ENCODE data around the gene IRAK1BP1. TPM values are rescaled to one million over a fixed set of nuclear protein-coding genes. Genes with fewer than 3 reads are reported as not detected.
"Not testable (repeated sequence)": the region's sequence is repeated elsewhere in the genome, so short reads cannot be mapped to it uniquely, and the experiment has no call there.

Gene IRAK1BP1
- total RNA-seq, 3 donors from 2014 or later: 1.7 to 2.3 (median 2.2) TPM

DNA sequence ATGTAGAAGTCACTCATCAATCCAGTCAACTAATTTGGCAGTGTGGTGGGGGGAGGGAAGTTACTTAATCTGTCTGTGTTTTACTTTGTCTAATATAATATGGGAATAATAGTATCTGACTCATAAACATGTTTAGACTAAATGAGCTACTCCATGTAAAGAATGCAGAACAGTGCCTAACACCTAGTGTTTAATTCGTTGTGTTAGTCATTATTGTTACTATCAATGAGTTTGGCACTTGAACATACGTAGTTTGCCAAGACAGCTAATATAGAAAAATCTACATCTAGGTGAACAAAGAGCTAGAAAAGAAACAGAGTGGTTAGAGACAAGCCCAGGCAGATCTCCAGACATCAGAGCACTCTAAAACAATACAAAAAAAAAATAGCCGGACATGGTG, 49.1 kb downstream of the IRAK1BP1 start:
- Mint-ChIP-seq H3K4me3 (no peak overlapping the region), H3K27me3 (ENCODE audit: low read depth) (peaks cover 10% of the 10 kb centered on the region), H3K9me3 (peaks cover 34% of the 10 kb centered on the region), H3K36me3 (ENCODE audit: insufficient read depth) (peaks cover 1% of the 10 kb centered on the region), H3K4me1 (ENCODE audit: low read depth) (no peaks in the 10 kb centered on the region)
- no peak for DNase-seq
- ATAC-seq: no peak

DNA sequence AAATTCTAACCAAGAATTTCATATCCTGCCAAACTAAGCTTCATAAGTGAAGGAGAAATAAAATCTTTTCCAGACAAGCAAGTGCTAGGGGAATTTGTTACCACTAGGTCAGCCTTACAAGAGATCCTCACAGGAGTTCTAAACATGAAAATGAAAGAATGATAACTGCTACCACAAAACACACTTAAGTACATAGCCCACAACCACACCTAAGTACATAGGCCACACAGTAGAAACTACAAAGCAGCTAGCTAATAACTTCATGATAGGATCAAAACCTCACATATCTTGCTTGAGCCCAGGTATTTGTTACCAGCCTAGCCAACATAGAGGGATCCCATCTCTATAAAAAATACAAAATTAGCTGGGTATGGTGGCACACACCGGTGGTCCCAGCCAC, 50.4 kb downstream of the IRAK1BP1 start:
- ATAC-seq (no peak), DNase-seq (no peak)
- no peaks in the 10 kb centered on the region for H3K4me1 Mint-ChIP-seq (ENCODE audit: low read depth)
- peaks cover 1% of the 10 kb centered on the region for H3K36me3 Mint-ChIP-seq (ENCODE audit: insufficient read depth)
- peaks cover 3% of the 10 kb centered on the region for H3K27me3 Mint-ChIP-seq (ENCODE audit: low read depth)
- no peak overlapping the region for H3K4me3 Mint-ChIP-seq
- peaks cover 42% of the 10 kb centered on the region for H3K9me3 Mint-ChIP-seq

DNA sequence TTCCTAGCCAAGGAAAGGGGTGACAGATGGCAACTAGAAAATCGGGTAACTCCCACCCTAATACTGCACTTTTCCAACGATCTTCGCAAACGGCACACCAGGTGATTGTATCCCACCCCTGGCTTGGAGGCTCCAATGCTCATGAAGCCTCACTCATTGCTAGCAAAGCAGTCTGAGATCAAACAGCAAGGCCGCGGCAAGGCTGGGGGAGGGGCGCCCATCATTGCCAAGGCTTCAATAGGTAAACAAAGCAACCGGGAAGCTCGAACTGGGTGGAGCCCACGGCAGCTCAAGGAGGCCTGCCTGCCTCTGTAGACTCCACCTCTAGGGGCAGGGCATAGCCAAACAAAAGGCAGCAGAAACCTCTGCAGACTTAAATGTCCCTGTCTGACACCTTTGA, 53.8 kb downstream of the IRAK1BP1 start:
- not testable (repeated sequence) for ATAC-seq; DNase-seq; H3K4me1 Mint-ChIP-seq (ENCODE audit: low read depth); H3K4me3 Mint-ChIP-seq; H3K36me3 Mint-ChIP-seq (ENCODE audit: insufficient read depth); H3K27me3 Mint-ChIP-seq (ENCODE audit: low read depth)
- peaks cover 57% of the 10 kb centered on the region for H3K9me3 Mint-ChIP-seq

GRCh38 chr6:78925317-78925716, 58.0 kb downstream of the IRAK1BP1 start:
- no peak for DNase-seq

DNA sequence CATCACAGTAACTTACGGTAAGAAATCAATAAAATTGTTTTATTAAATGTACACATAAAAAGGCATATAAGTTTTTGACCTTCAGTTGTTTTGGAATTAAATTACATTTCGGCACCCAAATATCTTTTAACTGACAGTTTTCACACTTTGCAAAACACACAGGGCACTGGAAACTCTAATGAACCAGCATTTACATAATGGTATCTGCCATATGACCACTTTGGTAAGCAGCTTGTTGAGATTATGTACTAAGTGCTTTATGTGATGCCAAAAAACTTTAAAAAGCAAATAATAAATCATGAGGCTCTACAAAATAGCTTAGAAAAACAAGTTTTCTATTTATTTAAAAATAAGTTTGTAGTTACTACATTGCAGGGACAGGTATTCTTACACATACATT, 68.2 kb downstream of the IRAK1BP1 start:
- Mint-ChIP-seq H3K9me3 (peaks cover 5% of the 10 kb centered on the region), H3K36me3 (ENCODE audit: insufficient read depth) (peaks cover 8% of the 10 kb centered on the region), H3K27me3 (ENCODE audit: low read depth) (no peaks in the 10 kb centered on the region), H3K4me3 (no peak overlapping the region), H3K4me1 (ENCODE audit: low read depth) (no peaks in the 10 kb centered on the region)
- DNase-seq (no peak), ATAC-seq (no peak)

More at GRCh38 chr6:78925317-78925716, 58.0 kb downstream of the IRAK1BP1 start:
- Mint-ChIP-seq H3K4me1 (ENCODE audit: low read depth) (no peaks in the 10 kb centered on the region), H3K4me3 (no peak overlapping the region), H3K36me3 (ENCODE audit: insufficient read depth) (peaks cover 1% of the 10 kb centered on the region), H3K9me3 (peaks cover 62% of the 10 kb centered on the region), H3K27me3 (ENCODE audit: low read depth) (no peaks in the 10 kb centered on the region)
- no peak for ATAC-seq

DNA sequence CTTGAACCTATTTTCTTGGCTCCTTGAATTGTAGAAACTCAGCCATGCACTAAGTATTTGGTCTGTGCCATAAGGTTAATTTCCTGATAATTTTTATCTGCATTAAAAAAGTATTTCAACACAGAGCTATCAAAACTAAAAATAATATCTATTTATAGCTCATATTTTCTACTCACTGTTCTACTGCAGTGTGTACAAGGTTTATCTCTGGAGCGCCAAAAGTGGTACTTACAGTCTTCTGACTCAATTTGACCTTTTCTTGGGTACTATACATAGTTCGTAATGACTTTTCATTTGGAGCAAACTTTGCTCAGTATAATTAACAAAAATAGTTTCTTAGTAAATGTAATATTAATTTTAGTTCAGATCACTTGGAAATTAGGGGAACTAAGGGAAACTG, 69.2 kb downstream of the IRAK1BP1 start:
- ATAC-seq (no peak), DNase-seq (no peak)
- peaks cover 5% of the 10 kb centered on the region for H3K9me3 Mint-ChIP-seq
- H3K27me3 Mint-ChIP-seq (ENCODE audit: low read depth): no peaks in the 10 kb centered on the region
- H3K36me3 Mint-ChIP-seq (ENCODE audit: insufficient read depth): peaks cover 17% of the 10 kb centered on the region
- no peak overlapping the region for H3K4me3 Mint-ChIP-seq
- no peaks in the 10 kb centered on the region for H3K4me1 Mint-ChIP-seq (ENCODE audit: low read depth)

GRCh38 chr6:78942446-78942845, 75.1 kb downstream of the IRAK1BP1 start:
- DNase-seq (no peak), ATAC-seq (no peak)
- H3K27me3 Mint-ChIP-seq (ENCODE audit: low read depth): no peaks in the 10 kb centered on the region
- H3K4me1 Mint-ChIP-seq (ENCODE audit: low read depth): no peaks in the 10 kb centered on the region
- no peaks in the 10 kb centered on the region for H3K9me3 Mint-ChIP-seq
- peaks cover 37% of the 10 kb centered on the region for H3K36me3 Mint-ChIP-seq (ENCODE audit: insufficient read depth)
- H3K4me3 Mint-ChIP-seq: no peak overlapping the region

DNA sequence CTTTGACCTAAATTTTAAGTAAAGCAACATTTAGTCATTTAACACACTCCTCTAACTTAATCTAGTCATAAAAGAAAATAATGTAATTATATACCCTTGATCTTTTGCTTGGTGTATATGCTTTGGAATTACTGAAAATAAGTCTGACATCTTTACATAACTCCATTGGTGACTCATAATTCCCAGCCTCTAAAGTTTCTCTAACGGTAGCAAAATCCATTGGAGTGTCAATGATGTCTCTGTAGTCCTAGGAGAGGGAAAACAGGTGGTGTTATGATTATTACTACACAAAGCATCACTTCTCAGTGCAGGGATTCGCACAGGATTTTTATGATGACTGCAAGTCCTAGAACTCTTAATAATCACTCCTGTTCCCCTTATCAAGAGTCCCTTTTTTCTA, 80.2 kb downstream of the IRAK1BP1 start:
- no peak for DNase-seq

DNA sequence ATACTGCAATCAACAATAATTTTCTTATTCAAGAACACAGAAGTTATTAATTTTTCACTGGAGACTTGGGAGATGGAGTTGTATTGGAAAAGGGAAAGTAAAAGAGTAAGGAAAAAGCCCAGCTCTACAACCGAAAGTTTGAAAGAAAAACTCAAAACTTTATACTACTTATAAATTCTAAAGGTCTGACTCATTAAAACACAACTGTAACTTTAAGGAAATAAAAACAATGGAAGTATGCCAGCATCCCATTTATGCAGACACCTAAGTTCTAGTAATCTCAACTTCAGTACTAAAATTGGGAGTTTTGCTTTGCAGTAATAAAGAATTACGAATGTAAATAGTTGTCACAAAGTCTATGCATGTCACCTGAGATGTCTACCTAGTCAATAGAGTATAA, 80.6 kb downstream of the IRAK1BP1 start:
- ATAC-seq (no peak), DNase-seq (no peak)
- H3K36me3 Mint-ChIP-seq (ENCODE audit: insufficient read depth): peaks cover 67% of the 10 kb centered on the region
- H3K4me3 Mint-ChIP-seq: no peak overlapping the region
- peaks cover 20% of the 10 kb centered on the region for H3K9me3 Mint-ChIP-seq
- H3K27me3 Mint-ChIP-seq (ENCODE audit: low read depth): no peaks in the 10 kb centered on the region
- H3K4me1 Mint-ChIP-seq (ENCODE audit: low read depth): no peaks in the 10 kb centered on the region

More for the DNA sequence above, 80.2 kb downstream of the IRAK1BP1 start:
- H3K27me3 Mint-ChIP-seq (ENCODE audit: low read depth): no peaks in the 10 kb centered on the region
- peaks cover 63% of the 10 kb centered on the region for H3K36me3 Mint-ChIP-seq (ENCODE audit: insufficient read depth)
- H3K4me3 Mint-ChIP-seq: no peak overlapping the region
- peaks cover 17% of the 10 kb centered on the region for H3K9me3 Mint-ChIP-seq
- H3K4me1 Mint-ChIP-seq (ENCODE audit: low read depth): no peaks in the 10 kb centered on the region
- ATAC-seq: no peak

DNA sequence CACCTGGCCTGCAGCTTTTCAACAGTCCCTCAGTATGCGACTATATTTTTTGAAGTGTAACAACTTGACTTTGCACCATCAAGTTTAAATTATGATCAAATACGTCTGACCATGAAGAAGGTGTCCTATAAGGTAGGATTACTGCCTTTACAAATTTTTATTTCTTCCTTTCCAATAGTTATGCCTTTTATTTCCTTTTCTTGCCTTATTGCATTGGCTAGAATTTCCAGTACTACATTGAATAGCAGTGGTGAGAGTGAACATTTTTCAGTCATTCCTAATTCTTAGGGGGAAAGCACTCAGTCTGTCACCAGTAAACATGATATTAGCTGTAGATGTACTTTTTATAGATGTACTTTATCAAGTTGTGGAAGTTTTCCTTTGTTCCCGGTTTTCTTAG, 81.4 kb downstream of the IRAK1BP1 start:
- no peaks in the 10 kb centered on the region for H3K4me1 Mint-ChIP-seq (ENCODE audit: low read depth)
- H3K4me3 Mint-ChIP-seq: no peak overlapping the region
- H3K27me3 Mint-ChIP-seq (ENCODE audit: low read depth): no peaks in the 10 kb centered on the region
- ATAC-seq (no peak), DNase-seq (no peak)
- H3K9me3 Mint-ChIP-seq: peaks cover 20% of the 10 kb centered on the region
- H3K36me3 Mint-ChIP-seq (ENCODE audit: insufficient read depth): peaks cover 70% of the 10 kb centered on the region

GRCh38 chr6:78952362-78952761, 85.0 kb downstream of the IRAK1BP1 start:
- Mint-ChIP-seq H3K27me3 (ENCODE audit: low read depth) (no peaks in the 10 kb centered on the region), H3K4me3 (no peak overlapping the region), H3K36me3 (ENCODE audit: insufficient read depth) (peaks cover 72% of the 10 kb centered on the region), H3K4me1 (ENCODE audit: low read depth) (no peaks in the 10 kb centered on the region), H3K9me3 (peaks cover 20% of the 10 kb centered on the region)
- ATAC-seq: no peak
- DNase-seq: no peak

Other genes with a start within 250 kb of the IRAK1BP1 start
- 10 to 100 TPM; 17.0 to 18.4 (median 17.6) TPM for gene PHIP, start 210.7 kb downstream of the IRAK1BP1 start, total RNA-seq